ENCODE measurements around the gene COL5A3. TPM values are rescaled to one million over a fixed set of nuclear protein-coding genes. Genes with fewer than 3 reads are reported as not detected.
A peak's percentile ranks its signal among the peaks of the same experiment; 100 is the strongest.

Gene COL5A3
- total and polyA plus RNA-seq, 2 of the 13 experiments (the other 11 are each of a cell fraction or from before 2014, with no cell fraction given): 0.02 TPM; not detected in 1

DNA sequence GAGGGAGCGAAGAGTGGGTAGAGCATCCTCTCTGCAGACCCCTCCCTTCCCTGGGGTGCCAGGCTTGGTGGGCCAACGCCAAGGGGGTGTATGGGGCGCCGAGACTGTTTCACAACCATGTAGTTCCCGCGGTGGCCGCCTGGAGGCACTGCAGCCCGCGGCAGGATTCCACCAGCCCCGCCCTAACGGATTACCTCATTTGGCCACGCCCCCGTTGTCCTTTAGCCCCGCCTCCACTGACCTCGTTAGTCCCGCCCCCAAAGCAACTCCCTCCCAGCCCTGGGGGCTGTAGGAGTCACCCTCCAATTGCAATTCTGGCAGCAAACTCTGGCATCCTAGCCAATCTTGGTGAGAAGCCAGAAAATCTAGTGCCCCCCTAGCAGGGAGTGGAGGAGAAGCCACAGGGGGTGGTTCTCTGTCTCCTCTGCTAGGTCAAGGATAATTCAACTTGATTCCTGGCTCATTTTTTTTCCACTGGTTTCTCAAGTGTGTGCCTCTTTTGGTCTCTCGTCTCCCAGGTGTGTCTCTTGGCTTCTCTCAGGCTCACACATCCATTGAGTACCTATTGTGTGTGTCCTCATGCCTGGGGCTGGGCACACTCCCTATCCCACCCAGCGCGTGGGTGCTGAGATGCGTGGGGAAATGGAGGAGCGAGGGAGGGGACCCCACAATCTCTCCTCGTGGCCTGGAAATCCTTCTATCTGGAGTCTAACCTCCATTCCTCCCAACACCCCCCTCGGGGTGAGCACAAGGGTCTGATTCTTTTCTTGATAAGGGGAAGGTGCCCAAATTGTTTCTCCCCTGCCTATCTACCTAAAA lies 76.0 kb downstream of the COL5A3 start (continued):
- TF ChIP-seq, protein P1, sequence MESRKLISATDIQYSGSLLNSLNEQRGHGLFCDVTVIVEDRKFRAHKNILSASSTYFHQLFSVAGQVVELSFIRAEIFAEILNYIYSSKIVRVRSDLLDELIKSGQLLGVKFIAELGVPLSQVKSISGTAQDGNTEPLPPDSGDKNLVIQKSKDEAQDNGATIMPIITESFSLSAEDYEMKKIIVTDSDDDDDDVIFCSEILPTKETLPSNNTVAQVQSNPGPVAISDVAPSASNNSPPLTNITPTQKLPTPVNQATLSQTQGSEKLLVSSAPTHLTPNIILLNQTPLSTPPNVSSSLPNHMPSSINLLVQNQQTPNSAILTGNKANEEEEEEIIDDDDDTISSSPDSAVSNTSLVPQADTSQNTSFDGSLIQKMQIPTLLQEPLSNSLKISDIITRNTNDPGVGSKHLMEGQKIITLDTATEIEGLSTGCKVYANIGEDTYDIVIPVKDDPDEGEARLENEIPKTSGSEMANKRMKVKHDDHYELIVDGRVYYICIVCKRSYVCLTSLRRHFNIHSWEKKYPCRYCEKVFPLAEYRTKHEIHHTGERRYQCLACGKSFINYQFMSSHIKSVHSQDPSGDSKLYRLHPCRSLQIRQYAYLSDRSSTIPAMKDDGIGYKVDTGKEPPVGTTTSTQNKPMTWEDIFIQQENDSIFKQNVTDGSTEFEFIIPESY (CRISPR knock-in tag; IDR thresholded peaks at IDR 0.05): peak; percentile 20; the same call in 1 of the 2 replicates
- TF ChIP-seq SPEN (CRISPR knock-in tag; IDR thresholded peaks at IDR 0.05; ENCODE audit: low read depth): no peak
- TF ChIP-seq MAZ (IDR thresholded peaks at IDR 0.05; ENCODE audit: borderline replicate concordance, low read depth, low read length): peak; percentile 81
- TF ChIP-seq MAZ (CRISPR knock-in tag; IDR thresholded peaks at IDR 0.05; ENCODE audit: low read depth): peak; percentile 64; the same call in 1 of the 2 replicates
- TF ChIP-seq ZFY (CRISPR knock-in tag; IDR thresholded peaks at IDR 0.05): no peak
- TF ChIP-seq MTA3 (CRISPR knock-in tag; IDR thresholded peaks at IDR 0.05): no peak
- TF ChIP-seq, protein P2, sequence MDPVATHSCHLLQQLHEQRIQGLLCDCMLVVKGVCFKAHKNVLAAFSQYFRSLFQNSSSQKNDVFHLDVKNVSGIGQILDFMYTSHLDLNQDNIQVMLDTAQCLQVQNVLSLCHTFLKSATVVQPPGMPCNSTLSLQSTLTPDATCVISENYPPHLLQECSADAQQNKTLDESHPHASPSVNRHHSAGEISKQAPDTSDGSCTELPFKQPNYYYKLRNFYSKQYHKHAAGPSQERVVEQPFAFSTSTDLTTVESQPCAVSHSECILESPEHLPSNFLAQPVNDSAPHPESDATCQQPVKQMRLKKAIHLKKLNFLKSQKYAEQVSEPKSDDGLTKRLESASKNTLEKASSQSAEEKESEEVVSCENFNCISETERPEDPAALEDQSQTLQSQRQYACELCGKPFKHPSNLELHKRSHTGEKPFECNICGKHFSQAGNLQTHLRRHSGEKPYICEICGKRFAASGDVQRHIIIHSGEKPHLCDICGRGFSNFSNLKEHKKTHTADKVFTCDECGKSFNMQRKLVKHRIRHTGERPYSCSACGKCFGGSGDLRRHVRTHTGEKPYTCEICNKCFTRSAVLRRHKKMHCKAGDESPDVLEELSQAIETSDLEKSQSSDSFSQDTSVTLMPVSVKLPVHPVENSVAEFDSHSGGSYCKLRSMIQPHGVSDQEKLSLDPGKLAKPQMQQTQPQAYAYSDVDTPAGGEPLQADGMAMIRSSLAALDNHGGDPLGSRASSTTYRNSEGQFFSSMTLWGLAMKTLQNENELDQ (CRISPR knock-in tag; IDR thresholded peaks at IDR 0.05; ENCODE audit: borderline replicate concordance): 0 out of 2 replicates have a peak, but pooled peaks have one; percentile 20
- TF ChIP-seq RAD21 (CRISPR knock-in tag; IDR thresholded peaks at IDR 0.05): peak; percentile 94
- no peak for TF ChIP-seq FOXK1 (CRISPR knock-in tag; IDR thresholded peaks at IDR 0.05; ENCODE audit: borderline replicate concordance, low read depth)
- TF ChIP-seq DR1 (CRISPR knock-in tag; IDR thresholded peaks at IDR 0.05): no peak
- TF ChIP-seq, protein P3, sequence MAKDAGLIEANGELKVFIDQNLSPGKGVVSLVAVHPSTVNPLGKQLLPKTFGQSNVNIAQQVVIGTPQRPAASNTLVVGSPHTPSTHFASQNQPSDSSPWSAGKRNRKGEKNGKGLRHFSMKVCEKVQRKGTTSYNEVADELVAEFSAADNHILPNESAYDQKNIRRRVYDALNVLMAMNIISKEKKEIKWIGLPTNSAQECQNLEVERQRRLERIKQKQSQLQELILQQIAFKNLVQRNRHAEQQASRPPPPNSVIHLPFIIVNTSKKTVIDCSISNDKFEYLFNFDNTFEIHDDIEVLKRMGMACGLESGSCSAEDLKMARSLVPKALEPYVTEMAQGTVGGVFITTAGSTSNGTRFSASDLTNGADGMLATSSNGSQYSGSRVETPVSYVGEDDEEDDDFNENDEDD (CRISPR knock-in tag; IDR thresholded peaks at IDR 0.05; ENCODE audit: borderline replicate concordance): no peak
- no peak for TF ChIP-seq CREB1 (IDR thresholded peaks at IDR 0.05)
- TF ChIP-seq CREB1 (CRISPR knock-in tag; IDR thresholded peaks at IDR 0.05): peak; percentile 51
- TF ChIP-seq NPAS2 (CRISPR knock-in tag; IDR thresholded peaks at IDR 0.05; ENCODE audit: borderline replicate concordance): no peak
- no peak for TF ChIP-seq ARHGAP35 (CRISPR knock-in tag; IDR thresholded peaks at IDR 0.05; ENCODE audit: borderline replicate concordance)
- TF ChIP-seq TRIM24 (CRISPR knock-in tag; IDR thresholded peaks at IDR 0.05): no peak
- TF ChIP-seq CREM (IDR thresholded peaks at IDR 0.05): 0 out of 2 replicates have a peak, but pooled peaks have one; percentile 15
- no peak for TF ChIP-seq CREM (CRISPR knock-in tag; IDR thresholded peaks at IDR 0.05)
- peak; percentile 37; the same call in 1 of the 2 replicates for TF ChIP-seq HOXA3 (CRISPR knock-in tag; IDR thresholded peaks at IDR 0.05)
- TF ChIP-seq HOXD1 (CRISPR knock-in tag; IDR thresholded peaks at IDR 0.05): no peak
